Esophagus squamous epithelium (tissue), 4 donors: ENCODE results near the gene RABGAP1.

Source experiments
- POLR2A ChIP-seq, 4 donors: fragments of 450-650 bp; IDR thresholded peaks; one replicate each; pipeline ENCODE4 v1.6.1; 2017; ENCODE audit warnings: antibody characterized with exemption in 4 of 4, mild to moderate bottlenecking in 4 of 4, moderate library complexity in 3 of 4
- TF ChIP-seq, protein P1 (sequence below), 6 experiments: fragments of 450-650 bp in 4 of 6; fragments of 200-600 bp in 2 of 6; sonication (generic) in 2 of 6; IDR thresholded peaks; one replicate each; pipeline ENCODE4 v1.5.1; 2016 to 2019; ENCODE audit warnings: antibody characterized with exemption in 6 of 6, mild to moderate bottlenecking in 4 of 6, moderate library complexity in 4 of 6

DNA sequence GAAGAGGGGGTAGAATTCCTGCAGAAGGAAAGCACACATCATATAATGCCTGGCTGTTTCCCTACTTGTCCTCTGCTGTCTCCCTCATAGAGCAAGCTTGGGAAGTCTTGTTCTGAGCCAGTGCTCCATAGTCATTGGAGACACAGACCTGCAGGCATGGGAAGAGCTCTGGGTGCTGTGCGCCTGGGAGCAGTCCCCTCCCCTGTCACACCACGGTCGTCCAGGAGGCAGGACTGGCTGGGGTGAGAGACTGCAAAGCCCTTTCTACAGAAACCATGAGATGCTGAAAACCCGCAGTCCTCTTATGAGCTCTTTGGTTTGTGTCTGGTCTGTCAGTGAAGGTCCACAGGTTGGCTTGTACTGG, 157.3 kb downstream of the RABGAP1 start:
- TF ChIP-seq, protein P1, sequence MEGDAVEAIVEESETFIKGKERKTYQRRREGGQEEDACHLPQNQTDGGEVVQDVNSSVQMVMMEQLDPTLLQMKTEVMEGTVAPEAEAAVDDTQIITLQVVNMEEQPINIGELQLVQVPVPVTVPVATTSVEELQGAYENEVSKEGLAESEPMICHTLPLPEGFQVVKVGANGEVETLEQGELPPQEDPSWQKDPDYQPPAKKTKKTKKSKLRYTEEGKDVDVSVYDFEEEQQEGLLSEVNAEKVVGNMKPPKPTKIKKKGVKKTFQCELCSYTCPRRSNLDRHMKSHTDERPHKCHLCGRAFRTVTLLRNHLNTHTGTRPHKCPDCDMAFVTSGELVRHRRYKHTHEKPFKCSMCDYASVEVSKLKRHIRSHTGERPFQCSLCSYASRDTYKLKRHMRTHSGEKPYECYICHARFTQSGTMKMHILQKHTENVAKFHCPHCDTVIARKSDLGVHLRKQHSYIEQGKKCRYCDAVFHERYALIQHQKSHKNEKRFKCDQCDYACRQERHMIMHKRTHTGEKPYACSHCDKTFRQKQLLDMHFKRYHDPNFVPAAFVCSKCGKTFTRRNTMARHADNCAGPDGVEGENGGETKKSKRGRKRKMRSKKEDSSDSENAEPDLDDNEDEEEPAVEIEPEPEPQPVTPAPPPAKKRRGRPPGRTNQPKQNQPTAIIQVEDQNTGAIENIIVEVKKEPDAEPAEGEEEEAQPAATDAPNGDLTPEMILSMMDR (IDR thresholded peaks at IDR 0.05) = no peak
- TF ChIP-seq POLR2A (IDR thresholded peaks at IDR 0.05) = no peak
